Measurements from ENCODE around the gene UBASH3A.

Gene UBASH3A

GRCh38 chr21:42433946-42434551 is 30.3 kb downstream of the UBASH3A start:
- no peak for DNase-seq (ENCODE audit: low spot score)
- TF ChIP-seq, protein P1, sequence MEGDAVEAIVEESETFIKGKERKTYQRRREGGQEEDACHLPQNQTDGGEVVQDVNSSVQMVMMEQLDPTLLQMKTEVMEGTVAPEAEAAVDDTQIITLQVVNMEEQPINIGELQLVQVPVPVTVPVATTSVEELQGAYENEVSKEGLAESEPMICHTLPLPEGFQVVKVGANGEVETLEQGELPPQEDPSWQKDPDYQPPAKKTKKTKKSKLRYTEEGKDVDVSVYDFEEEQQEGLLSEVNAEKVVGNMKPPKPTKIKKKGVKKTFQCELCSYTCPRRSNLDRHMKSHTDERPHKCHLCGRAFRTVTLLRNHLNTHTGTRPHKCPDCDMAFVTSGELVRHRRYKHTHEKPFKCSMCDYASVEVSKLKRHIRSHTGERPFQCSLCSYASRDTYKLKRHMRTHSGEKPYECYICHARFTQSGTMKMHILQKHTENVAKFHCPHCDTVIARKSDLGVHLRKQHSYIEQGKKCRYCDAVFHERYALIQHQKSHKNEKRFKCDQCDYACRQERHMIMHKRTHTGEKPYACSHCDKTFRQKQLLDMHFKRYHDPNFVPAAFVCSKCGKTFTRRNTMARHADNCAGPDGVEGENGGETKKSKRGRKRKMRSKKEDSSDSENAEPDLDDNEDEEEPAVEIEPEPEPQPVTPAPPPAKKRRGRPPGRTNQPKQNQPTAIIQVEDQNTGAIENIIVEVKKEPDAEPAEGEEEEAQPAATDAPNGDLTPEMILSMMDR (IDR thresholded peaks at IDR 0.05; ENCODE audit: extremely low read depth, missing control alignments): no peak

DNA sequence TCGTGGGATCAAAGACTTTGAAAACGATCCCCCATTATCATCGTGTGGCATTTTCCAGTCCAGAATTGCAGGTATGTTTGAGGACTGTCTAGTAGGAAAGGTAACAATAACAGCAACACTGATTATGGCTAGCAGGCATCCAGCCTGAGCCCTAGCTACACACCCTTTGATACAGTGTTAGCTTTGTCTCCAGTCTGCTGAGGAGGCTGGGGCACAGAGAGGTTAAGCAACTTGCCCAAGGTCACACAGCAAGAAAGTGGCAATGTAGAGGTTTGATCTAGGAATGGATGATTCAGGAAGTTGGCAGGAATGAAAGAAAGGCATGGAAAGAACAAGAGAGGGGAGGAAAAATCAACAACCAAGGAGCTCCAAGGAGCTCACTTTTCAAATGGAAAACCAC is 31.2 kb downstream of the UBASH3A start:
- TF ChIP-seq, protein P1 (IDR thresholded peaks at IDR 0.05; ENCODE audit: extremely low read depth, missing control alignments): no peak
- no peak for DNase-seq (ENCODE audit: low spot score)

- TF ChIP-seq, protein P1 (IDR thresholded peaks at IDR 0.05; ENCODE audit: extremely low read depth, missing control alignments): no peak
- no peak for DNase-seq (ENCODE audit: low spot score)
Observed at GRCh38 chr21:42435401-42435800, 31.7 kb downstream of the UBASH3A start.

DNA sequence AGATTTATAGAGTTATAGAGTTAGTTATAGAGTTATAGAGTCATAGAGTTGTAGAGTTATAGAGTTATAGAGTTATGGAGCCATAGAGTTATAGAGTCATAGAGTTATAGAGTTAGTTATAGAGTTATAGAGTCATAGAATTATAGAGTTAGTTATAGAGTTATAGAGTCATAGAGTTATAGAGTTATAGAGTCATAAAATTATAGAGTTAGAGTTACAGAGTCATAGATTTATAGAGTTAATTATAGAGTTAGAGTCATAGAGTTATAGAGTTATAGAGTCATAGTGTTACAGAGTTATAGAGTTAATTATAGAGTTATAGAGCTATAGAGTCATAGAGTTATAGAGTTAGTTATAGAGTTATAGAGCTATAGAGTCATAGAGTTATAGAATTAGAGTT is 32.1 kb downstream of the UBASH3A start:
- TF ChIP-seq, protein P1 (IDR thresholded peaks at IDR 0.05; ENCODE audit: extremely low read depth, missing control alignments): no peak
- DNase-seq (ENCODE audit: low spot score): no peak

DNA sequence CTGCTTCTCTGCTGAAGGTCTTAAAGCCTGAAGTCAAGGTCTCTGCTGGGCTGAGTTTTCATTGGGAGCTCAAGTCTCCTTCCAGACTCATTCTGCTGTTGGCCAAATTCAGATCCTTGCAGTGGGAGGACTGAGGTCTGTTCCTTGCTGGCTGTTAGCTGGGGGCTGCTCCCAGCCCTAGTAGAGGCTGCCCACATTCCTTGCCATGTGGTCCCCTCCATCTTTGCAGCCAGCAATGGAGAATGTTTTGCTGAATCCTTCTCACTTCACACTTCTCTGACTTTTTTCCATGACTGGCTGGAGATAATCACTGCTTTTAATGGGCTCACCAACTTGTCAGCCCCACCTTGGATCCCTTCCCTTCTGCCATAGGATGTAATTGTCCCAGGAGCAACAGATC is 33.2 kb downstream of the UBASH3A start:
- TF ChIP-seq, protein P1 (IDR thresholded peaks at IDR 0.05; ENCODE audit: extremely low read depth, missing control alignments): no peak
- no peak for DNase-seq (ENCODE audit: low spot score)

GRCh38 chr21:42437786-42438185 is 34.1 kb downstream of the UBASH3A start:
- DNase-seq (ENCODE audit: low spot score): no peak
- TF ChIP-seq, protein P1 (IDR thresholded peaks at IDR 0.05; ENCODE audit: extremely low read depth, missing control alignments): no peak

DNA sequence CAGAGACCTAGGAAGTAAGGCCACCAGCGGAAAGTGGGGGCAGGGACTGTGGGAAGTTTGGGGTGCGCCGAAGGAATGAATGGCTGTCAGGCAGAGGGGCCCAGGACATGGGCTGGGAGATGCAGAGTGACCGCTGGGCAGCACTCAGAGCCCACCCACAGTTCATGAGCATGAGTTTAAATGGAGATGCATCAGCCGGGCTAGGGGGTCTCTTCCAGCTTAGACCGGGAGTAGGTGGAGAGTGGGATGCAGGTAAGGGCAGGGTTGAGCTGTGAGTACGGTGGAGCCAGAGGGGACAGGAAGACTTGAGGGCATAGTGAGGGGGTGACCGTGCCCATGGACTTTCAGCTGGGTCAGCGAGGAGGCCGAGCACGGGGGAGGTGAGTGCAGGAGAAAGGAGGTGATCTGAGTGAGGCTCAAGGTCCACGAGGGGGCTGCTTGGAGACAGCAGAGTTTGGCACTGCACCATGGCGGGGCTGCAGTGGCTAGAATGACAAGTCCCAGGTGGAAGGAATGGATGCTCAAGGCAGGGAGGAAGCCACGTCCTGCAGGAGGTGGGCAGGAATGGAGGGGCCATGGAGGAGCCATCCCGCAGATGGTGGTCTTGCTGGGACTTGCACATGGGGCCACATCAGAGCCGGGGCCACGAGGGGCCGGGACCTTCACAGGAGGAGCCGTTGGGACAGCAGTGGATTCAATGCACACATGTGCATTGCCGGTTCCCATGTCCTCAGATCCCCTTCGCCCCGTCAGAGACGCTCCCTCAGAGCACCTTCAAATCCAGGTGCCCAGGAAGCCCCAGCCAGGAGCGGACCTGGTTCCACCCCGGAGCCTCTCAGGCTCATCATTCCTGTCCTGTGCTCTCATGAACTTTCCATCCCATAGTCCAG is 34.9 kb downstream of the UBASH3A start:
- TF ChIP-seq, protein P1 (IDR thresholded peaks at IDR 0.05; ENCODE audit: extremely low read depth, missing control alignments): no peak
- no peak for DNase-seq (ENCODE audit: low spot score)
